B cell (primary cell): ENCODE results near the gene FBN2. TPM values are rescaled to one million over a fixed set of nuclear protein-coding genes. Genes with fewer than 3 reads are reported as not detected.

Source experiments
- ATAC-seq: fragments of 200-7000 bp; cut with Tn5 transposase; one replicate; pipeline ENCODE4 v1.10.0; 2021; ENCODE audit warnings: low read depth, mild to moderate bottlenecking, moderate number of reproducible peaks, moderate library complexity
- CTCF ChIA-PET: fragments of 350-600 bp; sonication (Branson Sonifier 250); formaldehyde crosslinking; loops from one replicate; lab custom pipeline; 2021; ENCODE audit warnings: antibody characterized with exemption, inconsistent platforms; lab: Charles Lee
- POLR2A ChIA-PET: fragments of 350-600 bp; sonication (Branson Sonifier 250); formaldehyde crosslinking; loops from one replicate; lab custom pipeline; 2021; ENCODE audit warnings: antibody characterized with exemption; lab: Charles Lee
- DNase-seq: peaks from one replicate; pipeline ENCODE4 v3.0.0; 2013
- H2AFZ ChIP-seq: 2 replicates; pipeline ENCODE4 v1.6.1; 2012; ENCODE audit warnings: mild to moderate bottlenecking, low read depth, low read length; ENCODE audit not compliant: insufficient read depth, poor library complexity, severe bottlenecking
- H3K27ac ChIP-seq, 2 donors: 1 replicate in 1 of 2; 2 replicates in 1 of 2; pipeline ENCODE4 v1.5.1; 2012 to 2013; ENCODE audit warnings: low read length in 2 of 2, mild to moderate bottlenecking in 2 of 2, moderate library complexity in 1 of 2
- H3K27me3 ChIP-seq, 4 experiments: fragments of 200-600 bp in 1 of 4; sonication (generic) in 1 of 4; replicated peaks in 1 of 4; 1 replicate in 2 of 4; 2 replicates in 2 of 4; pipeline versions ENCODE4 v1.6.1 to v1.7.0; 2013 to 2016; ENCODE audit warnings: low read length in 3 of 4, mild to moderate bottlenecking in 2 of 4, mixed read lengths in 1 of 4, moderate library complexity in 1 of 4; ENCODE audit not compliant: insufficient read depth in 4 of 4, control insufficient read depth in 3 of 4; ENCODE audit errors: control extremely low read depth in 1 of 4
- H3K36me3 ChIP-seq, 2 experiments: replicated peaks in 1 of 2; 1 replicate in 1 of 2; 2 replicates in 1 of 2; pipeline versions ENCODE4 v1.6.1 to v1.7.1; 2013; ENCODE audit warnings: low read length in 1 of 2; ENCODE audit not compliant: insufficient read depth in 2 of 2, control insufficient read depth in 1 of 2; ENCODE audit errors: control extremely low read depth in 1 of 2, extremely low read depth in 1 of 2
- H3K4me1 ChIP-seq, 2 donors: fragments of 200-600 bp in 1 of 2; sonication (generic) in 1 of 2; 1 replicate in 1 of 2; 2 replicates in 1 of 2; pipeline versions ENCODE4 v1.5.1 to v1.6.1; 2013 to 2017; ENCODE audit warnings: low read length in 2 of 2; ENCODE audit not compliant: control insufficient read depth in 2 of 2, insufficient read depth in 2 of 2
- H3K4me2 ChIP-seq: replicated peaks from 2 replicates; pipeline ENCODE3; 2012; ENCODE audit warnings: mild to moderate bottlenecking, low read depth, low read length; ENCODE audit not compliant: poor library complexity, severe bottlenecking
- H3K4me3 ChIP-seq, 5 experiments: fragments of 200-600 bp in 1 of 5; sonication (generic) in 1 of 5; 1 replicate in 3 of 5; 2 replicates in 2 of 5; pipeline versions ENCODE4 v1.5.1 to v1.7.0; 2011 to 2016; ENCODE audit warnings: low read length in 4 of 5, mild to moderate bottlenecking in 4 of 5, low read depth in 2 of 5, control low read depth in 1 of 5, moderate library complexity in 1 of 5; ENCODE audit not compliant: insufficient read depth in 1 of 5; ENCODE audit errors: control extremely low read depth in 1 of 5, extremely low read depth in 1 of 5
- H3K79me2 ChIP-seq: fragments of 200-600 bp; sonication (generic); one replicate; pipeline ENCODE4 v1.6.0; 2016; ENCODE audit warnings: low read length; ENCODE audit not compliant: control insufficient read depth, insufficient read depth
- H3K9ac ChIP-seq: fragments of 200-600 bp; sonication (generic); 2 replicates; pipeline ENCODE4 v1.6.1; 2017; ENCODE audit warnings: mild to moderate bottlenecking, low read length, moderate library complexity
- H3K9me3 ChIP-seq, 3 donors: one replicate each; pipeline versions ENCODE4 v1.6.1 to v1.7.1; 2013; ENCODE audit warnings: low read length in 2 of 3; ENCODE audit not compliant: control insufficient read depth in 2 of 3, insufficient read depth in 1 of 3; ENCODE audit errors: control extremely low read depth in 1 of 3
- H4K20me1 ChIP-seq: 2 replicates; pipeline ENCODE4 v1.6.0; 2012; ENCODE audit warnings: mild to moderate bottlenecking, low read length; ENCODE audit not compliant: insufficient read depth, control insufficient read depth, poor library complexity, severe bottlenecking
- H3K27ac Mint-ChIP-seq: one replicate; pipeline ENCODE4 v1.8.0; 2021; ENCODE audit warnings: mixed read lengths
- H3K27me3 Mint-ChIP-seq: one replicate; pipeline ENCODE4 v1.8.0; 2021; ENCODE audit warnings: mixed read lengths
- H3K4me1 Mint-ChIP-seq: one replicate; pipeline ENCODE4 v1.8.0; 2021; ENCODE audit warnings: mixed read lengths
- H3K4me3 Mint-ChIP-seq: one replicate; pipeline ENCODE4 v1.8.0; 2021; ENCODE audit warnings: mixed read lengths
- H3K9me3 Mint-ChIP-seq: one replicate; pipeline ENCODE4 v1.8.0; 2022; ENCODE audit warnings: mixed read lengths; ENCODE audit not compliant: insufficient read depth
- EZH2 ChIP-seq: IDR thresholded peaks from 2 replicates; pipeline ENCODE4 v1.6.1; 2012; ENCODE audit warnings: borderline replicate concordance, low read depth, mild to moderate bottlenecking, moderate library complexity, low read length; ENCODE audit not compliant: insufficient read depth, poor library complexity, severe bottlenecking
- WGBS: methylation state at CpG from one replicate; pipeline ENCODE4 v1.1.5; 2013; ENCODE audit warnings: missing lambda C conversion rate; ENCODE audit not compliant: insufficient coverage; 5-methylcytosine and 5-hydroxymethylcytosine counted together
- intact Hi-C: fragments of 100-400 bp; cut with micrococcal nuclease; formaldehyde crosslinking; loops from one replicate; pipeline ENCODE4 v1.10.0; 2022
- polyA plus RNA-seq: library from polyadenylated mRNA; depleted of rRNA; stranded (reverse); fragments of >200 nt; gene quantifications from 2 replicates; pipeline ENCODE4 v1.2.3, GENCODE V29; 2012
- total RNA-seq, 2 donors: library from RNA; stranded (reverse); fragments of 120-200 nt in 1 of 2; gene quantifications; 1 replicate in 1 of 2; 2 replicates in 1 of 2; pipeline versions ENCODE4 v1.2.3 to v1.2.4, GENCODE V29; 2013 to 2022
- TF ChIP-seq, protein P1 (sequence below): fragments of 200-600 bp; IDR thresholded peaks from one replicate; pipeline ENCODE4 v1.8.0; 2022; ENCODE audit warnings: antibody characterized with exemption, mild to moderate bottlenecking

The FBN2 gene
- total and polyA plus RNA-seq, 2 donors (not counting 1 experiment from before 2014, with no cell fraction given) = 0.03 TPM; not detected in 1

DNA sequence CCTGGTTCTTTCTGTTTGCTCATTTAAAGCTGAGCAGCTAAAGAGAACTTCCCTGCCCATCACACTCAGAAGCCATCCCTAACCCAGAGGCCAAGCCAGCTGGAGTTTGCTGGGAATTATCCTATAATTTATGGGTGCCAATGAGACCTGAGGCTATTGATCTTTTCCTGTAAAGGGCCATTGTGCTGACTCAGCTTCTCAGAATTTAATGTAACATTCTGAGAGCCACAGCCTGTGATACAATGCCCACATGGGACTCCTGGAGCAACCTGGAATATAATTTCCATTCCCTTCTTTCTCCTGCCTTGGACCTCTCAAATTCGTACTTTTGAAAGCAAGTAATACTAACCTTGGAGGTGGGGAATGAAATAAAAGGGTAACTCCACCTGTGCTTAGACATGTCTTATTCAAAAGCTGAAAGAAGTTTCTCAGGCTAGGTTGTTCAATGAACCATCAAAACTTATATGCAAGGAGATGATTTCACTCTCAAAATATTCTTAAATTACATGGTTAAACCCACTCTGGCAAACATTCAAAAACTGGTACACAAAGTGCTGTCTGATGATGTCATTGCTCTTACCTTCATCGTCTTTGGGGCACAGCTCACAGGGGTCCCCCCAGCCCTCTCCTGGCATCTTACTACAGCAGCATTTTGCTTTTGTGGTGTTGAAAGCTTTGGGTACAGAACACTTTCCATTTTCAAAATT is 247.7 kb downstream of the FBN2 start:
- no CpG with 5 or more reads among the region's 2 CpGs for WGBS
- intact Hi-C loops = no loop called here

DNA sequence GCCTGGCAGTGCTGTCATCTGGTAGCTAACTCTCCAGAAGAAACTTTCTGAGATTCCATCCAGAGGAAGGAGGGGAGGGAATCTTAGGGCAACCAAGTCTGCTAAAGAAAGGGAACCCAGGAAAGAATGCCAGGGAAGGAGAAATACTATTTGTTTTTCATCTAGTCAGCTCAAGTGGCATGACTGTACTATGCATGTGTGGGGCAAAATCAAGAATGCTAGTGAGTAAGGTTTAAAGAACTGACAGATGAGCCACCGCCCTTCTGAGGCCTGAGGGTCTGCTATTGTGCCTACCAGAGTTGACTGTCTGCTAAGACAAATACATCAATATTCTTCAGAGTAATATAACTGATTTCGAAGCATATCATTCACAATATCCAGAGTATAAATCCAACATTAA is 250.3 kb downstream of the FBN2 start:
- no peak overlapping the region for H3K27ac Mint-ChIP-seq
- H3K27me3 ChIP-seq = no peaks in the 10 kb centered on the region

More for the DNA sequence above, 247.7 kb downstream of the FBN2 start:
- DNase-seq = no peak
- Histone ChIP-seq H2AFZ (no peak overlapping the region), H4K20me1 (no peaks in the 10 kb centered on the region), H3K4me3 (no peak overlapping the region), H3K27ac (no peak overlapping the region), H3K36me3 (no peaks in the 10 kb centered on the region), H3K79me2 (no peaks in the 10 kb centered on the region), H3K4me1 (no peaks in the 10 kb centered on the region), H3K27me3 (no peaks in the 10 kb centered on the region), H3K9ac (no peak overlapping the region), H3K9me3 (no peaks in the 10 kb centered on the region), H3K4me2 (no peak overlapping the region)
- H3K27ac Mint-ChIP-seq = no peak overlapping the region
- ChIA-PET POLR2A (no interaction called here), CTCF (no interaction called here)
- no peaks in the 10 kb centered on the region for H3K27me3 Mint-ChIP-seq
- TF ChIP-seq, protein P1, sequence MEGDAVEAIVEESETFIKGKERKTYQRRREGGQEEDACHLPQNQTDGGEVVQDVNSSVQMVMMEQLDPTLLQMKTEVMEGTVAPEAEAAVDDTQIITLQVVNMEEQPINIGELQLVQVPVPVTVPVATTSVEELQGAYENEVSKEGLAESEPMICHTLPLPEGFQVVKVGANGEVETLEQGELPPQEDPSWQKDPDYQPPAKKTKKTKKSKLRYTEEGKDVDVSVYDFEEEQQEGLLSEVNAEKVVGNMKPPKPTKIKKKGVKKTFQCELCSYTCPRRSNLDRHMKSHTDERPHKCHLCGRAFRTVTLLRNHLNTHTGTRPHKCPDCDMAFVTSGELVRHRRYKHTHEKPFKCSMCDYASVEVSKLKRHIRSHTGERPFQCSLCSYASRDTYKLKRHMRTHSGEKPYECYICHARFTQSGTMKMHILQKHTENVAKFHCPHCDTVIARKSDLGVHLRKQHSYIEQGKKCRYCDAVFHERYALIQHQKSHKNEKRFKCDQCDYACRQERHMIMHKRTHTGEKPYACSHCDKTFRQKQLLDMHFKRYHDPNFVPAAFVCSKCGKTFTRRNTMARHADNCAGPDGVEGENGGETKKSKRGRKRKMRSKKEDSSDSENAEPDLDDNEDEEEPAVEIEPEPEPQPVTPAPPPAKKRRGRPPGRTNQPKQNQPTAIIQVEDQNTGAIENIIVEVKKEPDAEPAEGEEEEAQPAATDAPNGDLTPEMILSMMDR = no peak
- TF ChIP-seq EZH2 = no peak
- H3K4me1 Mint-ChIP-seq = no peaks in the 10 kb centered on the region
- no peak for ATAC-seq
- H3K9me3 Mint-ChIP-seq = no peaks in the 10 kb centered on the region
- no peak overlapping the region for H3K4me3 Mint-ChIP-seq

More for the DNA sequence above, 250.3 kb downstream of the FBN2 start:
- WGBS = 88% methylated on average over 1 of the region's 2 CpGs
- POLR2A ChIA-PET = no interaction called here
- intact Hi-C loops = no loop called here
- ATAC-seq (no peak), DNase-seq (no peak)
- Histone ChIP-seq H2AFZ (no peak overlapping the region), H3K27ac (no peak overlapping the region), H3K4me1 (no peaks in the 10 kb centered on the region), H4K20me1 (no peaks in the 10 kb centered on the region), H3K9ac (no peak overlapping the region), H3K4me3 (no peak overlapping the region), H3K4me2 (no peak overlapping the region), H3K79me2 (no peaks in the 10 kb centered on the region), H3K36me3 (no peaks in the 10 kb centered on the region), H3K9me3 (no peaks in the 10 kb centered on the region)
- H3K27me3 Mint-ChIP-seq = no peaks in the 10 kb centered on the region
- CTCF ChIA-PET = no interaction called here
- H3K4me3 Mint-ChIP-seq = no peak overlapping the region
- H3K9me3 Mint-ChIP-seq = no peaks in the 10 kb centered on the region
- TF ChIP-seq, protein P1 = no peak
- no peak for TF ChIP-seq EZH2
- no peaks in the 10 kb centered on the region for H3K4me1 Mint-ChIP-seq
